Caki2 (cell line): Measurements from ENCODE around the gene CELSR1. TPM values are rescaled to one million over a fixed set of nuclear protein-coding genes. Genes with fewer than 3 reads are reported as not detected.
"Not testable (repeated sequence)": the region's sequence is repeated elsewhere in the genome, so short reads cannot be mapped to it uniquely, and the experiment has no call there.

Experiments used
- DNase-seq: peaks from one replicate; pipeline ENCODE4 v3.0.0-alpha.2; 2015; ENCODE audit warnings: low read depth
- in situ Hi-C: cut with HindIII; loops from 2 replicates; pipeline ENCODE4 v1.10.0; 2016; ENCODE audit warnings: low sequenced_read_pairs, low pct_unique_long_range_greater_than_20kb, mixed read lengths
- total RNA-seq: library from RNA; depleted of rRNA; stranded (reverse); fragments of >200 nt; shearing (Covaris generic); gene quantifications from 2 replicates; pipeline ENCODE4 v1.2.3, GENCODE V29; 2014; ENCODE audit warnings: low replicate concordance

CELSR1 gene
- total RNA-seq, 1 experiment from 2014 or later: 98.7 TPM

- in situ Hi-C loops: no loop called here
- no peak for DNase-seq
Observed at GRCh38 chr22:46478083-46478551, 59.3 kb downstream of the CELSR1 start.

- no peak for DNase-seq
- in situ Hi-C loops: no loop called here
Observed at GRCh38 chr22:46476547-46476941, 60.9 kb downstream of the CELSR1 start.

- in situ Hi-C loops: no loop called here
- no peak for DNase-seq
Observed at GRCh38 chr22:46473896-46474557, 63.4 kb downstream of the CELSR1 start.

GRCh38 chr22:46473021-46473779, 64.2 kb downstream of the CELSR1 start:
- no peak for DNase-seq
- in situ Hi-C loops: no loop called here

GRCh38 chr22:46472722-46473016, 64.8 kb downstream of the CELSR1 start:
- in situ Hi-C loops: no loop called here
- DNase-seq: no peak

- DNase-seq: no peak
- in situ Hi-C loops: no loop called here
Observed at GRCh38 chr22:46471901-46472721, 65.3 kb downstream of the CELSR1 start.

- in situ Hi-C loops, DNase-seq: not testable (repeated sequence)
Observed at GRCh38 chr22:46471330-46471729, 66.1 kb downstream of the CELSR1 start.

GRCh38 chr22:46469711-46470110, 67.7 kb downstream of the CELSR1 start:
- DNase-seq: no peak
- in situ Hi-C loops: no loop called here

- DNase-seq: no peak
- in situ Hi-C loops: no loop called here
Observed at GRCh38 chr22:46467006-46467405, 70.4 kb downstream of the CELSR1 start.

GRCh38 chr22:46466255-46466676, 71.2 kb downstream of the CELSR1 start:
- in situ Hi-C loops: no loop called here
- DNase-seq: no peak

GRCh38 chr22:46465793-46466192, 71.6 kb downstream of the CELSR1 start:
- no peak for DNase-seq
- in situ Hi-C loops: no loop called here

GRCh38 chr22:46465345-46465720, 72.1 kb downstream of the CELSR1 start:
- in situ Hi-C loops: no loop called here
- DNase-seq: no peak

GRCh38 chr22:46464701-46465344, 72.6 kb downstream of the CELSR1 start:
- DNase-seq: no peak
- in situ Hi-C loops: no loop called here

GRCh38 chr22:46464296-46464695, 73.1 kb downstream of the CELSR1 start:
- DNase-seq: no peak
- in situ Hi-C loops: no loop called here

- DNase-seq: no peak
- in situ Hi-C loops: no loop called here
Observed at GRCh38 chr22:46463435-46464227, 73.8 kb downstream of the CELSR1 start.

- peak; percentile 94 for DNase-seq
- in situ Hi-C loops: no loop called here
Observed at GRCh38 chr22:46462726-46463371, 74.6 kb downstream of the CELSR1 start.

GRCh38 chr22:46461566-46462180, 75.7 kb downstream of the CELSR1 start:
- no peak for DNase-seq
- in situ Hi-C loops: no loop called here
